ENCODE measurements around the gene SLC7A1.

SLC7A1 gene

GRCh38 chr13:29621841-29622240, 26.4 kb upstream of the SLC7A1 start:
- Histone ChIP-seq H3K79me2 (ENCODE audit: insufficient read depth, low read length) (no peaks in the 10 kb centered on the region), H3K4me2 (ENCODE audit: low read depth, low read length, poor library complexity, severe bottlenecking) (no peak overlapping the region), H3K27ac (ENCODE audit: low read depth, low read length) (no peak overlapping the region), H3K36me3 (ENCODE audit: low read length) (no peaks in the 10 kb centered on the region), H3K9me3 (ENCODE audit: insufficient read depth, low read length) (no peaks in the 10 kb centered on the region), H3K9ac (ENCODE audit: low read length) (no peak overlapping the region), H4K20me1 (ENCODE audit: low read depth, low read length) (no peaks in the 10 kb centered on the region), H3K9me2 (replicated peaks; ENCODE audit: insufficient read depth, low read length) (no peaks in the 10 kb centered on the region), H3K27me3 (ENCODE audit: low read length) (0 out of 2 replicates have a peak, but pooled peaks cover 4% of the 10 kb centered on the region), H3F3A (ENCODE audit: insufficient read depth) (no peaks in the 10 kb centered on the region), H3K4me3 (ENCODE audit: insufficient read depth, low read length, poor library complexity, severe bottlenecking) (no peak overlapping the region), H2AFZ (ENCODE audit: low read depth, low read length, severe bottlenecking) (no peak overlapping the region)
- no peak for TF ChIP-seq EZH2phosphoT487 (conservative IDR thresholded peaks at IDR 0.05; ENCODE audit: low read length)
- TF ChIP-seq, protein P1, sequence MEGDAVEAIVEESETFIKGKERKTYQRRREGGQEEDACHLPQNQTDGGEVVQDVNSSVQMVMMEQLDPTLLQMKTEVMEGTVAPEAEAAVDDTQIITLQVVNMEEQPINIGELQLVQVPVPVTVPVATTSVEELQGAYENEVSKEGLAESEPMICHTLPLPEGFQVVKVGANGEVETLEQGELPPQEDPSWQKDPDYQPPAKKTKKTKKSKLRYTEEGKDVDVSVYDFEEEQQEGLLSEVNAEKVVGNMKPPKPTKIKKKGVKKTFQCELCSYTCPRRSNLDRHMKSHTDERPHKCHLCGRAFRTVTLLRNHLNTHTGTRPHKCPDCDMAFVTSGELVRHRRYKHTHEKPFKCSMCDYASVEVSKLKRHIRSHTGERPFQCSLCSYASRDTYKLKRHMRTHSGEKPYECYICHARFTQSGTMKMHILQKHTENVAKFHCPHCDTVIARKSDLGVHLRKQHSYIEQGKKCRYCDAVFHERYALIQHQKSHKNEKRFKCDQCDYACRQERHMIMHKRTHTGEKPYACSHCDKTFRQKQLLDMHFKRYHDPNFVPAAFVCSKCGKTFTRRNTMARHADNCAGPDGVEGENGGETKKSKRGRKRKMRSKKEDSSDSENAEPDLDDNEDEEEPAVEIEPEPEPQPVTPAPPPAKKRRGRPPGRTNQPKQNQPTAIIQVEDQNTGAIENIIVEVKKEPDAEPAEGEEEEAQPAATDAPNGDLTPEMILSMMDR (IDR thresholded peaks at IDR 0.05; ENCODE audit: insufficient read depth, low read length, poor library complexity, severe bottlenecking), result no peak

DNA sequence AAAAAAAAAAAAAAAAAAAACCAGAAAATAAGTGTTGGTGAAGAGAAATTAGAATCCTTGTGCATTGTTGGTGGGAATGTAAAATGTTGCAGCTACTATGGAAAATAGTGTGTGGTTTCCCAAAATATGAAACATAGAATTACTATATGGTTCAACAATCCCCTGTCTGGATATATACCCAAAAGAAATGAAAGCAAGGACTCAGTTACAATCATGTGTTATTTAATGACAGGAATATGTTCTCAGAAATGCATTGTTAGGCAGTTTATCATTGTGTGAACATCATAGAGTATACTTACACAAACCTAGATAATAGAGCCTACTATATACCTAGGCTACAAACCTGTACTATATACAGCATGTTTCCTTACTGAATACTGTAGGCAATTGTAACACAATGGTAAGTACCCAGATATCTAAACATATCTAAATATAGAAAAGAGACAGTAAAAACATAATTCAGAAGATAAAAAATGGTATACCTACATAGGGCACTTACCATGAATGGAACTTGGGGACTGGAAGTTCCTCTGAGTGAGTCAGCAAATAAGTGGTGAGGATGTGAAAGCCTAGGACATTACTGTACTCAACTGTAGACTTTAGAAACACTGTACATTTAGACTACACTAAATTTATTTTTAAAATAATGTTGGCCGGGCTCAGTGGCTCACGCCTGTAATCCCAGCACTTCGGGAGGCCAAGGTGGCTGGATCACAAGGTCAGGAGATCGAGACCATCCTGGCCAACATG, 25.7 kb upstream of the SLC7A1 start:
- no peaks in the 10 kb centered on the region for H3K79me2 ChIP-seq (ENCODE audit: insufficient read depth, low read length)
- H3K27me3 ChIP-seq (ENCODE audit: low read length), result 0 out of 2 replicates have a peak, but pooled peaks cover 4% of the 10 kb centered on the region
- no peak overlapping the region for H3K27ac ChIP-seq (ENCODE audit: low read depth, low read length)
- no peak overlapping the region for H3K4me2 ChIP-seq (ENCODE audit: low read depth, low read length, poor library complexity, severe bottlenecking)
- no peaks in the 10 kb centered on the region for H4K20me1 ChIP-seq (ENCODE audit: low read depth, low read length)
- H2AFZ ChIP-seq (ENCODE audit: low read depth, low read length, severe bottlenecking), result no peak overlapping the region
- H3K36me3 ChIP-seq (ENCODE audit: low read length), result no peaks in the 10 kb centered on the region
- no peaks in the 10 kb centered on the region for H3F3A ChIP-seq (ENCODE audit: insufficient read depth)
- no peak overlapping the region for H3K4me3 ChIP-seq (ENCODE audit: insufficient read depth, low read length, poor library complexity, severe bottlenecking)
- H3K9me3 ChIP-seq (ENCODE audit: insufficient read depth, low read length), result no peaks in the 10 kb centered on the region
- TF ChIP-seq, protein P1 (IDR thresholded peaks at IDR 0.05; ENCODE audit: insufficient read depth, low read length, poor library complexity, severe bottlenecking), result no peak
- TF ChIP-seq EZH2phosphoT487 (conservative IDR thresholded peaks at IDR 0.05; ENCODE audit: low read length), result no peak
- no peaks in the 10 kb centered on the region for H3K9me2 ChIP-seq (replicated peaks; ENCODE audit: insufficient read depth, low read length)
- no peak overlapping the region for H3K9ac ChIP-seq (ENCODE audit: low read length)

GRCh38 chr13:29619995-29620394, 24.5 kb upstream of the SLC7A1 start:
- Histone ChIP-seq H3K79me2 (ENCODE audit: insufficient read depth, low read length) (no peaks in the 10 kb centered on the region), H3K27me3 (ENCODE audit: low read length) (0 out of 2 replicates have a peak, but pooled peaks cover 4% of the 10 kb centered on the region), H3K4me3 (ENCODE audit: insufficient read depth, low read length, poor library complexity, severe bottlenecking) (no peak overlapping the region), H3K36me3 (ENCODE audit: low read length) (no peaks in the 10 kb centered on the region), H3K9ac (ENCODE audit: low read length) (no peak overlapping the region), H3K4me2 (ENCODE audit: low read depth, low read length, poor library complexity, severe bottlenecking) (no peak overlapping the region), H4K20me1 (ENCODE audit: low read depth, low read length) (no peaks in the 10 kb centered on the region), H3K27ac (ENCODE audit: low read depth, low read length) (no peak overlapping the region), H3K9me2 (replicated peaks; ENCODE audit: insufficient read depth, low read length) (no peaks in the 10 kb centered on the region), H3K9me3 (ENCODE audit: insufficient read depth, low read length) (no peaks in the 10 kb centered on the region), H2AFZ (ENCODE audit: low read depth, low read length, severe bottlenecking) (no peak overlapping the region), H3F3A (ENCODE audit: insufficient read depth) (no peaks in the 10 kb centered on the region)
- TF ChIP-seq EZH2phosphoT487 (conservative IDR thresholded peaks at IDR 0.05; ENCODE audit: low read length), result no peak

- Histone ChIP-seq H3K9me3 (ENCODE audit: insufficient read depth, low read length) (no peaks in the 10 kb centered on the region), H3K9me2 (replicated peaks; ENCODE audit: insufficient read depth, low read length) (no peaks in the 10 kb centered on the region), H3K9ac (ENCODE audit: low read length) (no peak overlapping the region), H3K79me2 (ENCODE audit: insufficient read depth, low read length) (no peaks in the 10 kb centered on the region), H4K20me1 (ENCODE audit: low read depth, low read length) (no peaks in the 10 kb centered on the region), H3K4me3 (ENCODE audit: insufficient read depth, low read length, poor library complexity, severe bottlenecking) (no peak overlapping the region), H3K4me2 (ENCODE audit: low read depth, low read length, poor library complexity, severe bottlenecking) (no peak overlapping the region), H2AFZ (ENCODE audit: low read depth, low read length, severe bottlenecking) (no peak overlapping the region), H3K27ac (ENCODE audit: low read depth, low read length) (no peak overlapping the region), H3K36me3 (ENCODE audit: low read length) (no peaks in the 10 kb centered on the region), H3F3A (ENCODE audit: insufficient read depth) (no peaks in the 10 kb centered on the region), H3K27me3 (ENCODE audit: low read length) (no peaks in the 10 kb centered on the region)
- no peak for TF ChIP-seq EZH2phosphoT487 (conservative IDR thresholded peaks at IDR 0.05; ENCODE audit: low read length)
- TF ChIP-seq, protein P1 (IDR thresholded peaks at IDR 0.05; ENCODE audit: insufficient read depth, low read length, poor library complexity, severe bottlenecking), result no peak
These were observed 17.6 kb upstream of the SLC7A1 start for GRCh38 chr13:29613101-29613500.
